Loucy (cell line): ENCODE results near the gene CNOT10.

Experiments
- EZH2phosphoT487 ChIP-seq: fragments of 200-600 bp; IDR thresholded peaks from 2 replicates; pipeline ENCODE4 v1.6.1; 2018; ENCODE audit warnings: antibody characterized with exemption, mild to moderate bottlenecking, moderate library complexity, borderline replicate concordance
- TF ChIP-seq, protein P1 (sequence below): fragments of 200-600 bp; sonication (generic); conservative IDR thresholded peaks from 2 replicates; pipeline ENCODE4 v1.5.1; 2014; ENCODE audit warnings: mild to moderate bottlenecking, antibody characterized with exemption, low read length

DNA sequence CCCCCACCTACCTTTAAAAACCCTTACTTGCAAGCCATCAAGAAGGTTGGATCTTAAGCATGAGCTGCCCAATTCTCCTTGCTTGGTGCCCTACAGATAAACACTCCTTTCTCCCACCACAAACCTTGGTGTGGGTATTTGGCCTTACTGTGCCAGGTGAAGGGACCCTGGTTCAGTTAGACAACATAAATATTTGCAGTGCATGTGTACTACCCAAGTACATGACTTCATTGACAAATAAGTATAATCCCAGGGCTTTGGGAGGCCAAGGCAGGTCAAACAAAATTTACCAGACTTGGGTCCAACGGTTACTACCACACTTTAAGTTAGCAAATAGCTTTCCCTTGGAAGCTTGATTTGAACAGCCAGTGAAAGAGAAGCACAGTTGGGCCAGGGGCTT lies 9.3 kb upstream of the CNOT10 start:
- TF ChIP-seq, protein P1, sequence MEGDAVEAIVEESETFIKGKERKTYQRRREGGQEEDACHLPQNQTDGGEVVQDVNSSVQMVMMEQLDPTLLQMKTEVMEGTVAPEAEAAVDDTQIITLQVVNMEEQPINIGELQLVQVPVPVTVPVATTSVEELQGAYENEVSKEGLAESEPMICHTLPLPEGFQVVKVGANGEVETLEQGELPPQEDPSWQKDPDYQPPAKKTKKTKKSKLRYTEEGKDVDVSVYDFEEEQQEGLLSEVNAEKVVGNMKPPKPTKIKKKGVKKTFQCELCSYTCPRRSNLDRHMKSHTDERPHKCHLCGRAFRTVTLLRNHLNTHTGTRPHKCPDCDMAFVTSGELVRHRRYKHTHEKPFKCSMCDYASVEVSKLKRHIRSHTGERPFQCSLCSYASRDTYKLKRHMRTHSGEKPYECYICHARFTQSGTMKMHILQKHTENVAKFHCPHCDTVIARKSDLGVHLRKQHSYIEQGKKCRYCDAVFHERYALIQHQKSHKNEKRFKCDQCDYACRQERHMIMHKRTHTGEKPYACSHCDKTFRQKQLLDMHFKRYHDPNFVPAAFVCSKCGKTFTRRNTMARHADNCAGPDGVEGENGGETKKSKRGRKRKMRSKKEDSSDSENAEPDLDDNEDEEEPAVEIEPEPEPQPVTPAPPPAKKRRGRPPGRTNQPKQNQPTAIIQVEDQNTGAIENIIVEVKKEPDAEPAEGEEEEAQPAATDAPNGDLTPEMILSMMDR, result no peak
- TF ChIP-seq EZH2phosphoT487, result no peak
